ENCODE measurements around the gene KCNJ6. TPM values are rescaled to one million over a fixed set of nuclear protein-coding genes. Genes with fewer than 3 reads are reported as not detected.
A peak's percentile ranks its signal among the peaks of the same experiment; 100 is the strongest.

Gene KCNJ6
- total and polyA plus RNA-seq, 4 donors, result 0.16 TPM; not detected in 3

- 67 to 68% methylated on average over 2 of the region's 2 CpGs for WGBS, 2 donors
- Histone ChIP-seq H3K4me1 (ENCODE audit: control insufficient read depth in 1 of 2, insufficient read depth in 2 of 2, low read length in 2 of 2) (no peaks in the 10 kb centered on the region), H3K36me3 (ENCODE audit: control insufficient read depth in 1 of 2, insufficient read depth in 2 of 2, low read length in 1 of 2) (no peaks in the 10 kb centered on the region), H3K4me3 (ENCODE audit: low read length in 2 of 2) (peak overlapping the region in 1 of 2 donors; percentile 26), H3K27me3 (ENCODE audit: control insufficient read depth in 1 of 2, insufficient read depth in 2 of 2, low read length in 1 of 2) (no peaks in the 10 kb centered on the region), H3K9me3 (ENCODE audit: control insufficient read depth, low read length) (peaks cover 4% of the 10 kb centered on the region), H3K27ac (ENCODE audit: low read depth in 1 of 2, low read length in 2 of 2) (no peak overlapping the region)
- DNase-seq (no peak), ATAC-seq (ENCODE audit: low FRiP score) (no peak)
- intact Hi-C loops (cut with DNase I), result no loop called here
Observed at GRCh38 chr21:37811711-37812110, 104.5 kb downstream of the KCNJ6 start.

- Histone ChIP-seq H3K4me3 (ENCODE audit: low read length in 2 of 2) (no peak overlapping the region), H3K36me3 (ENCODE audit: control insufficient read depth in 1 of 2, insufficient read depth in 2 of 2, low read length in 1 of 2) (no peaks in the 10 kb centered on the region), H3K9me3 (ENCODE audit: control insufficient read depth, low read length) (peaks cover 4% of the 10 kb centered on the region), H3K4me1 (ENCODE audit: control insufficient read depth in 1 of 2, insufficient read depth in 2 of 2, low read length in 2 of 2) (no peaks in the 10 kb centered on the region), H3K27ac (ENCODE audit: low read depth in 1 of 2, low read length in 2 of 2) (no peak overlapping the region), H3K27me3 (ENCODE audit: control insufficient read depth in 1 of 2, insufficient read depth in 2 of 2, low read length in 1 of 2) (no peaks in the 10 kb centered on the region)
- WGBS, 2 donors, result 55 to 66% methylated on average over 2 of the region's 2 CpGs
- ATAC-seq (ENCODE audit: low FRiP score) (no peak), DNase-seq (no peak)
- intact Hi-C loops (cut with DNase I), result no loop called here
Observed at GRCh38 chr21:37808261-37808660, 108.0 kb downstream of the KCNJ6 start.

GRCh38 chr21:37805266-37805665 lies 111.0 kb downstream of the KCNJ6 start:
- Histone ChIP-seq H3K27me3 (ENCODE audit: control insufficient read depth in 1 of 2, insufficient read depth in 2 of 2, low read length in 1 of 2) (no peaks in the 10 kb centered on the region), H3K36me3 (ENCODE audit: control insufficient read depth in 1 of 2, insufficient read depth in 2 of 2, low read length in 1 of 2) (no peaks in the 10 kb centered on the region), H3K4me1 (ENCODE audit: control insufficient read depth in 1 of 2, insufficient read depth in 2 of 2, low read length in 2 of 2) (no peaks in the 10 kb centered on the region), H3K27ac (ENCODE audit: low read depth in 1 of 2, low read length in 2 of 2) (no peak overlapping the region), H3K9me3 (ENCODE audit: control insufficient read depth, low read length) (no peaks in the 10 kb centered on the region), H3K4me3 (ENCODE audit: low read length in 2 of 2) (no peak overlapping the region)
- DNase-seq (no peak), ATAC-seq (ENCODE audit: low FRiP score) (no peak)
- intact Hi-C loops (cut with DNase I), result no loop called here
- 69% methylated on average over 2 of the region's 2 CpGs for WGBS, 2 donors

- H3K4me1 ChIP-seq (ENCODE audit: control insufficient read depth in 1 of 2, insufficient read depth in 2 of 2, low read length in 2 of 2), result no peaks in the 10 kb centered on the region
- no peak for DNase-seq
- 92 to 94% methylated on average over 1 of the region's 1 CpG for WGBS, 2 donors
- H3K9me3 ChIP-seq (ENCODE audit: control insufficient read depth, low read length), result no peaks in the 10 kb centered on the region
- no peaks in the 10 kb centered on the region for H3K27me3 ChIP-seq (ENCODE audit: control insufficient read depth in 1 of 2, insufficient read depth in 2 of 2, low read length in 1 of 2)
- H3K4me3 ChIP-seq (ENCODE audit: low read length in 2 of 2), result no peak overlapping the region
- intact Hi-C loops (cut with DNase I), result no loop called here
- H3K36me3 ChIP-seq (ENCODE audit: control insufficient read depth in 1 of 2, insufficient read depth in 2 of 2, low read length in 1 of 2), result no peaks in the 10 kb centered on the region
- no peak for ATAC-seq (ENCODE audit: low FRiP score)
- H3K27ac ChIP-seq (ENCODE audit: low read depth in 1 of 2, low read length in 2 of 2), result no peak overlapping the region
Observed at GRCh38 chr21:37804001-37804400, 112.3 kb downstream of the KCNJ6 start.

- Histone ChIP-seq H3K4me1 (ENCODE audit: control insufficient read depth in 1 of 2, insufficient read depth in 2 of 2, low read length in 2 of 2) (no peaks in the 10 kb centered on the region), H3K27me3 (ENCODE audit: control insufficient read depth in 1 of 2, insufficient read depth in 2 of 2, low read length in 1 of 2) (no peaks in the 10 kb centered on the region), H3K4me3 (ENCODE audit: low read length in 2 of 2) (no peak overlapping the region), H3K9me3 (ENCODE audit: control insufficient read depth, low read length) (no peaks in the 10 kb centered on the region), H3K27ac (ENCODE audit: low read depth in 1 of 2, low read length in 2 of 2) (no peak overlapping the region), H3K36me3 (ENCODE audit: control insufficient read depth in 1 of 2, insufficient read depth in 2 of 2, low read length in 1 of 2) (no peaks in the 10 kb centered on the region)
- WGBS, 2 donors, result 58 to 63% methylated on average over 8 of the region's 8 CpGs
- intact Hi-C loops (cut with DNase I), result no loop called here
- DNase-seq, result no peak
- no peak for ATAC-seq (ENCODE audit: low FRiP score)
Observed at GRCh38 chr21:37803101-37803651, 113.1 kb downstream of the KCNJ6 start.

- Histone ChIP-seq H3K9me3 (ENCODE audit: control insufficient read depth, low read length) (no peaks in the 10 kb centered on the region), H3K36me3 (ENCODE audit: control insufficient read depth in 1 of 2, insufficient read depth in 2 of 2, low read length in 1 of 2) (no peaks in the 10 kb centered on the region), H3K4me3 (ENCODE audit: low read length in 2 of 2) (no peak overlapping the region), H3K27ac (ENCODE audit: low read depth in 1 of 2, low read length in 2 of 2) (no peak overlapping the region), H3K4me1 (ENCODE audit: control insufficient read depth in 1 of 2, insufficient read depth in 2 of 2, low read length in 2 of 2) (no peaks in the 10 kb centered on the region), H3K27me3 (ENCODE audit: control insufficient read depth in 1 of 2, insufficient read depth in 2 of 2, low read length in 1 of 2) (no peaks in the 10 kb centered on the region)
- DNase-seq, result no peak
- intact Hi-C loops (cut with DNase I), result no loop called here
- 59 to 62% methylated on average over 11 of the region's 11 CpGs for WGBS, 2 donors
- ATAC-seq (ENCODE audit: low FRiP score), result no peak
Observed at GRCh38 chr21:37800456-37801061, 115.7 kb downstream of the KCNJ6 start.

GRCh38 chr21:37800057-37800455 lies 116.2 kb downstream of the KCNJ6 start:
- H3K36me3 ChIP-seq (ENCODE audit: control insufficient read depth in 1 of 2, insufficient read depth in 2 of 2, low read length in 1 of 2), result no peaks in the 10 kb centered on the region
- no peak overlapping the region for H3K4me3 ChIP-seq (ENCODE audit: low read length in 2 of 2)
- no peak for ATAC-seq (ENCODE audit: low FRiP score)
- no peaks in the 10 kb centered on the region for H3K4me1 ChIP-seq (ENCODE audit: control insufficient read depth in 1 of 2, insufficient read depth in 2 of 2, low read length in 2 of 2)
- intact Hi-C loops (cut with DNase I), result no loop called here
- no peaks in the 10 kb centered on the region for H3K27me3 ChIP-seq (ENCODE audit: control insufficient read depth in 1 of 2, insufficient read depth in 2 of 2, low read length in 1 of 2)
- no peaks in the 10 kb centered on the region for H3K9me3 ChIP-seq (ENCODE audit: control insufficient read depth, low read length)
- no peak for DNase-seq
- H3K27ac ChIP-seq (ENCODE audit: low read depth in 1 of 2, low read length in 2 of 2), result no peak overlapping the region
- WGBS, 2 donors, result 44 to 49% methylated on average over 2 of the region's 2 CpGs

GRCh38 chr21:37799211-37800056 lies 116.8 kb downstream of the KCNJ6 start:
- 30 to 37% methylated on average over 3 of the region's 3 CpGs for WGBS, 2 donors
- intact Hi-C loops (cut with DNase I), result no loop called here
- H3K27ac ChIP-seq (ENCODE audit: low read depth in 1 of 2, low read length in 2 of 2), result no peak overlapping the region
- DNase-seq, result no peak
- no peaks in the 10 kb centered on the region for H3K9me3 ChIP-seq (ENCODE audit: control insufficient read depth, low read length)
- H3K36me3 ChIP-seq (ENCODE audit: control insufficient read depth in 1 of 2, insufficient read depth in 2 of 2, low read length in 1 of 2), result no peaks in the 10 kb centered on the region
- no peak overlapping the region for H3K4me3 ChIP-seq (ENCODE audit: low read length in 2 of 2)
- no peak for ATAC-seq (ENCODE audit: low FRiP score)
- no peaks in the 10 kb centered on the region for H3K27me3 ChIP-seq (ENCODE audit: control insufficient read depth in 1 of 2, insufficient read depth in 2 of 2, low read length in 1 of 2)
- no peaks in the 10 kb centered on the region for H3K4me1 ChIP-seq (ENCODE audit: control insufficient read depth in 1 of 2, insufficient read depth in 2 of 2, low read length in 2 of 2)

GRCh38 chr21:37797403-37797802 lies 118.9 kb downstream of the KCNJ6 start:
- Histone ChIP-seq H3K27me3 (ENCODE audit: control insufficient read depth in 1 of 2, insufficient read depth in 2 of 2, low read length in 1 of 2) (no peaks in the 10 kb centered on the region), H3K36me3 (ENCODE audit: control insufficient read depth in 1 of 2, insufficient read depth in 2 of 2, low read length in 1 of 2) (no peaks in the 10 kb centered on the region), H3K4me3 (ENCODE audit: low read length in 2 of 2) (no peak overlapping the region), H3K9me3 (ENCODE audit: control insufficient read depth, low read length) (no peaks in the 10 kb centered on the region), H3K4me1 (ENCODE audit: control insufficient read depth in 1 of 2, insufficient read depth in 2 of 2, low read length in 2 of 2) (peaks cover 0 to 2% of the 10 kb centered on the region in 2 donors), H3K27ac (ENCODE audit: low read depth in 1 of 2, low read length in 2 of 2) (no peak overlapping the region)
- DNase-seq, result no peak
- no peak for ATAC-seq (ENCODE audit: low FRiP score)
- whole genome bisulfite sequencing, 2 donors, result 83 to 84% methylated on average over 4 of the region's 4 CpGs
- intact Hi-C loops (cut with DNase I), result no loop called here

Measured in aorta (tissue), 5 donors.